SIG-M5 (cell line): ENCODE measurements around the gene RNH1.
A peak's percentile ranks its signal among the peaks of the same experiment; 100 is the strongest.
"Not testable (repeated sequence)": the region's sequence is repeated elsewhere in the genome, so short reads cannot be mapped to it uniquely, and the experiment has no call there.

Experiments
- DNase-seq: peaks from one replicate; lab custom pipeline; 2025; lab: John Stamatoyannopoulos, UW

The RNH1 gene

GRCh38 chr11:520428-521176 is 13.6 kb upstream of the RNH1 start:
- DNase-seq, result no peak

GRCh38 chr11:518463-519202 is 11.6 kb upstream of the RNH1 start:
- DNase-seq, result no peak

- not testable (repeated sequence) for DNase-seq
These were observed 10.1 kb upstream of the RNH1 start for GRCh38 chr11:516918-517685.

- DNase-seq, result no peak
These were observed 9.4 kb upstream of the RNH1 start for GRCh38 chr11:516400-516799.

- DNase-seq, result no peak
These were observed 8.1 kb upstream of the RNH1 start for GRCh38 chr11:515131-515530.

- DNase-seq, result no peak
These were observed 7.6 kb upstream of the RNH1 start for GRCh38 chr11:514606-515005.

GRCh38 chr11:512761-513595 is 5.9 kb upstream of the RNH1 start:
- no peak for DNase-seq

GRCh38 chr11:508956-509355 is 1.9 kb upstream of the RNH1 start:
- DNase-seq, result no peak

GRCh38 chr11:507727-508515 is 879 bp upstream of the RNH1 start:
- DNase-seq, result no peak

GRCh38 chr11:506238-506994 is 626 bp downstream of the RNH1 start:
- peak; percentile 38 for DNase-seq

GRCh38 chr11:504994-505344 is 2.1 kb downstream of the RNH1 start:
- DNase-seq, result no peak

- DNase-seq, result peak; percentile 52
These were observed 2.7 kb downstream of the RNH1 start for GRCh38 chr11:504053-504993.

GRCh38 chr11:503179-503981 is 3.7 kb downstream of the RNH1 start:
- DNase-seq, result peak; percentile 65

GRCh38 chr11:502288-503178 is 4.5 kb downstream of the RNH1 start:
- DNase-seq, result no peak

GRCh38 chr11:501683-502287 is 5.3 kb downstream of the RNH1 start:
- DNase-seq, result no peak

- DNase-seq, result no peak
These were observed 5.9 kb downstream of the RNH1 start for GRCh38 chr11:501001-501682.
